ENCODE measurements around the gene UBE2H. TPM values are rescaled to one million over a fixed set of nuclear protein-coding genes. Genes with fewer than 3 reads are reported as not detected.

The UBE2H gene
- total and polyA plus RNA-seq, 10 of the 15 experiments (the other 5 are each of a cell fraction or from before 2014, with no cell fraction given): 15.6 to 75.5 (median 32.8) TPM

DNA sequence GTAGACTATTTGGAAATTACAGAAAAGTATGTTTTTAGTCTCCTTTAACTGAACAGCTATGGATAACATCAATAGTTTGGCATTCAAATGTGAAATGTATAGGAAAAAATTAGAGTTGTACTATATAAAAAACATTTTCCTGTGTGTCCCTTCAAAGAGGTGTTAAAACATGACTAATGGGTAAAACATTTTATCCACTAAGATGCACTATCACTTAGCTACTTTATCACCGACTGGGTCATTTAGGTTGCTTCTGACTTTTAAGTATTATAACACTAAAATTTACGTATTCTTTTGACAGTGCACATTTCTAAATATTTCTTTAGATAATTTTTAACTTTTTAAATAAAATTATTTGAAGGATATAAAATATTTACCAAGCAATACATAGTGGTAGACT is 77.6 kb downstream of the UBE2H start:
- H3K27me3 ChIP-seq (replicated peaks in 1 of 2; ENCODE audit: control insufficient read depth in 2 of 2, insufficient read depth in 2 of 2, low read length in 1 of 2): no peaks in the 10 kb centered on the region
- H3K79me2 ChIP-seq (ENCODE audit: control insufficient read depth, insufficient read depth, low read length): no peaks in the 10 kb centered on the region
- no peaks in the 10 kb centered on the region for H3K9me3 ChIP-seq (replicated peaks; ENCODE audit: control insufficient read depth, insufficient read depth, low read length)
- H3K4me1 ChIP-seq (ENCODE audit: control insufficient read depth, insufficient read depth, low read length): no peaks in the 10 kb centered on the region
- ATAC-seq (no peak), DNase-seq (ENCODE audit: low read depth, low spot score) (no peak), FAIRE-seq (no peak)
- H4K20me1 ChIP-seq (ENCODE audit: control insufficient read depth, insufficient read depth): no peaks in the 10 kb centered on the region
- in situ Hi-C loops (cut with MboI): no loop called here
- H3K4me2 ChIP-seq (ENCODE audit: control insufficient read depth, insufficient read depth): no peak overlapping the region
- RAD21 ChIA-PET (ENCODE audit: unreplicated experiment): no interaction called here
- no peak overlapping the region for H3K9ac ChIP-seq (ENCODE audit: control insufficient read depth, insufficient read depth, low read length)
- no peak overlapping the region for H3K27ac ChIP-seq (ENCODE audit: control insufficient read depth, insufficient read depth)
- SMC1A ChIA-PET (ENCODE audit: uncharacterized antibody, unreplicated experiment): interaction anchor here (1.2 kb wide), 1 partner anchor 23 kb away, joined by 4 read pairs; no protein-coding TSS in a partner anchor
- BruUV-seq (replicated peaks): no TSS peak
- POLR2A ChIA-PET: no interaction called here
- no peak overlapping the region for H3K4me3 ChIP-seq
- WGBS (ENCODE audit: insufficient coverage, insufficient replicate concordance, low lambda C conversion rate, missing lambda C conversion rate): 100% methylated on average over 2 of the region's 2 CpGs
- intact Hi-C loops (cut with micrococcal nuclease; ENCODE audit: unreplicated experiment): no loop called here
- no peak overlapping the region for H2AFZ ChIP-seq (ENCODE audit: control insufficient read depth, low read depth, low read length)
- TF ChIP-seq CEBPB (IDR thresholded peaks at IDR 0.05; ENCODE audit: borderline replicate concordance in 1 of 2, low read depth in 2 of 2, low read length in 2 of 2) (no peak), SREBF2 (IDR thresholded peaks at IDR 0.05; ENCODE audit: low read length) (no peak), TBL1XR1 (IDR thresholded peaks at IDR 0.05; ENCODE audit: low read depth, low read length) (no peak), SMC3 (IDR thresholded peaks at IDR 0.05; ENCODE audit: borderline replicate concordance, low read length) (no peak), ZNF217 (IDR thresholded peaks at IDR 0.05) (no peak), ATF7 (IDR thresholded peaks at IDR 0.05; ENCODE audit: low read depth) (no peak), SP1 (IDR thresholded peaks at IDR 0.05; ENCODE audit: low read depth, low read length) (no peak), PAX5 (IDR thresholded peaks at IDR 0.05; ENCODE audit: borderline replicate concordance, low read depth, low read length) (no peak), MEF2A (IDR thresholded peaks at IDR 0.05; ENCODE audit: insufficient read depth, low read depth, low read length) (no peak), HCFC1 (IDR thresholded peaks at IDR 0.05; ENCODE audit: low read length) (no peak)
- TF ChIP-seq, protein P1, sequence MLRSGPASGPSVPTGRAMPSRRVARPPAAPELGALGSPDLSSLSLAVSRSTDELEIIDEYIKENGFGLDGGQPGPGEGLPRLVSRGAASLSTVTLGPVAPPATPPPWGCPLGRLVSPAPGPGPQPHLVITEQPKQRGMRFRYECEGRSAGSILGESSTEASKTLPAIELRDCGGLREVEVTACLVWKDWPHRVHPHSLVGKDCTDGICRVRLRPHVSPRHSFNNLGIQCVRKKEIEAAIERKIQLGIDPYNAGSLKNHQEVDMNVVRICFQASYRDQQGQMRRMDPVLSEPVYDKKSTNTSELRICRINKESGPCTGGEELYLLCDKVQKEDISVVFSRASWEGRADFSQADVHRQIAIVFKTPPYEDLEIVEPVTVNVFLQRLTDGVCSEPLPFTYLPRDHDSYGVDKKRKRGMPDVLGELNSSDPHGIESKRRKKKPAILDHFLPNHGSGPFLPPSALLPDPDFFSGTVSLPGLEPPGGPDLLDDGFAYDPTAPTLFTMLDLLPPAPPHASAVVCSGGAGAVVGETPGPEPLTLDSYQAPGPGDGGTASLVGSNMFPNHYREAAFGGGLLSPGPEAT (IDR thresholded peaks at IDR 0.05; ENCODE audit: low read depth): no peak
- TF ChIP-seq, protein P2, sequence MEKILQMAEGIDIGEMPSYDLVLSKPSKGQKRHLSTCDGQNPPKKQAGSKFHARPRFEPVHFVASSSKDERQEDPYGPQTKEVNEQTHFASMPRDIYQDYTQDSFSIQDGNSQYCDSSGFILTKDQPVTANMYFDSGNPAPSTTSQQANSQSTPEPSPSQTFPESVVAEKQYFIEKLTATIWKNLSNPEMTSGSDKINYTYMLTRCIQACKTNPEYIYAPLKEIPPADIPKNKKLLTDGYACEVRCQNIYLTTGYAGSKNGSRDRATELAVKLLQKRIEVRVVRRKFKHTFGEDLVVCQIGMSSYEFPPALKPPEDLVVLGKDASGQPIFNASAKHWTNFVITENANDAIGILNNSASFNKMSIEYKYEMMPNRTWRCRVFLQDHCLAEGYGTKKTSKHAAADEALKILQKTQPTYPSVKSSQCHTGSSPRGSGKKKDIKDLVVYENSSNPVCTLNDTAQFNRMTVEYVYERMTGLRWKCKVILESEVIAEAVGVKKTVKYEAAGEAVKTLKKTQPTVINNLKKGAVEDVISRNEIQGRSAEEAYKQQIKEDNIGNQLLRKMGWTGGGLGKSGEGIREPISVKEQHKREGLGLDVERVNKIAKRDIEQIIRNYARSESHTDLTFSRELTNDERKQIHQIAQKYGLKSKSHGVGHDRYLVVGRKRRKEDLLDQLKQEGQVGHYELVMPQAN (conservative IDR thresholded peaks at IDR 0.05): no peak
- TF ChIP-seq, protein P3, sequence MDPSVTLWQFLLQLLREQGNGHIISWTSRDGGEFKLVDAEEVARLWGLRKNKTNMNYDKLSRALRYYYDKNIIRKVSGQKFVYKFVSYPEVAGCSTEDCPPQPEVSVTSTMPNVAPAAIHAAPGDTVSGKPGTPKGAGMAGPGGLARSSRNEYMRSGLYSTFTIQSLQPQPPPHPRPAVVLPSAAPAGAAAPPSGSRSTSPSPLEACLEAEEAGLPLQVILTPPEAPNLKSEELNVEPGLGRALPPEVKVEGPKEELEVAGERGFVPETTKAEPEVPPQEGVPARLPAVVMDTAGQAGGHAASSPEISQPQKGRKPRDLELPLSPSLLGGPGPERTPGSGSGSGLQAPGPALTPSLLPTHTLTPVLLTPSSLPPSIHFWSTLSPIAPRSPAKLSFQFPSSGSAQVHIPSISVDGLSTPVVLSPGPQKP (IDR thresholded peaks at IDR 0.05; ENCODE audit: low read depth, low read length): no peak
- peaks cover 0 to 6% of the 10 kb centered on the region in 2 experiments for H3K36me3 ChIP-seq (ENCODE audit: control insufficient read depth in 2 of 2, insufficient read depth in 2 of 2, low read length in 1 of 2)
- CTCF ChIA-PET: interaction anchor here (3.3 kb wide), 1 partner anchor 45 kb away, joined by 9 read pairs; no protein-coding TSS in a partner anchor

All from GM12878 (cell line).